IMR-90 (cell line): ENCODE results near the gene PROK2. TPM values are rescaled to one million over a fixed set of nuclear protein-coding genes. Genes with fewer than 3 reads are reported as not detected.

Experiments
- ATAC-seq: fragments of 200-7000 bp; cut with Tn5 transposase; 2 replicates; pipeline ENCODE4 v1.9.1; 2020; ENCODE audit warnings: low read depth, mild to moderate bottlenecking, moderate library complexity
- BruUV-seq: library from RNA; stranded (reverse); fragments of 400-500 nt; replicated peaks from 2 replicates; lab custom pipeline; 2021; lab: Mats Ljungman, UMichigan
- CTCF ChIA-PET: fragments of 300-600 bp; formaldehyde crosslinking; extraction: SDS; loops from one replicate; lab custom pipeline; 2021; ENCODE audit warnings: antibody characterized with exemption; lab: Yijun Ruan, JAX
- POLR2A ChIA-PET: fragments of 300-600 bp; sonication (Branson Sonifier 250); formaldehyde crosslinking; loops from one replicate; lab custom pipeline; 2022; ENCODE audit warnings: antibody characterized with exemption; ENCODE audit not compliant: unreplicated experiment; lab: Charles Lee
- DNase-seq: peaks from one replicate; pipeline ENCODE4 v3.0.0; 2013
- H2AFZ ChIP-seq: replicated peaks from 2 replicates; pipeline ENCODE3; 2013; ENCODE audit warnings: low read length, mild to moderate bottlenecking; ENCODE audit not compliant: poor library complexity
- H2AK5ac ChIP-seq: 2 replicates; pipeline ENCODE4 v1.6.1; 2013; ENCODE audit warnings: low read depth, low read length, inconsistent platforms
- H2AK9ac ChIP-seq: replicated peaks from 2 replicates; pipeline ENCODE3; 2013; ENCODE audit warnings: mild to moderate bottlenecking, low read depth, low read length, moderate library complexity; ENCODE audit not compliant: poor library complexity
- H2BK120ac ChIP-seq: 2 replicates; pipeline ENCODE4 v1.6.1; 2013; ENCODE audit warnings: low read depth, low read length, inconsistent platforms
- H2BK15ac ChIP-seq: 3 replicates; pipeline ENCODE4 v1.6.1; 2013; ENCODE audit warnings: low read depth, low read length, inconsistent platforms
- H2BK20ac ChIP-seq: 2 replicates; pipeline ENCODE4 v1.6.1; 2013; ENCODE audit warnings: low read depth, mild to moderate bottlenecking, inconsistent platforms, low read length, moderate library complexity
- H2BK5ac ChIP-seq: 2 replicates; pipeline ENCODE4 v1.6.1; 2013; ENCODE audit warnings: mild to moderate bottlenecking, low read depth, low read length, inconsistent platforms; ENCODE audit not compliant: poor library complexity, severe bottlenecking
- H3K14ac ChIP-seq: replicated peaks from 2 replicates; pipeline ENCODE4 v1.6.1; 2013; ENCODE audit warnings: low read depth, low read length, inconsistent platforms
- H3K18ac ChIP-seq: 2 replicates; pipeline ENCODE4 v1.6.1; 2013; ENCODE audit warnings: low read depth, low read length, control low read depth
- H3K23ac ChIP-seq: 2 replicates; pipeline ENCODE4 v1.6.1; 2013; ENCODE audit warnings: low read depth, low read length, inconsistent platforms
- H3K27ac ChIP-seq: 2 replicates; pipeline ENCODE4 v1.5.1; 2013; ENCODE audit warnings: mild to moderate bottlenecking, control low read depth, low read length; ENCODE audit not compliant: insufficient read depth
- H3K27me3 ChIP-seq: 2 replicates; pipeline ENCODE4 v1.6.1; 2013; ENCODE audit warnings: low read length; ENCODE audit not compliant: control insufficient read depth, insufficient read depth
- H3K36me3 ChIP-seq: 2 replicates; pipeline ENCODE4 v1.6.1; 2013; ENCODE audit warnings: low read length, mixed read lengths; ENCODE audit not compliant: control insufficient read depth, insufficient read depth
- H3K4ac ChIP-seq: 2 replicates; pipeline ENCODE4 v1.6.1; 2013; ENCODE audit warnings: low read depth, low read length, inconsistent platforms
- H3K4me1 ChIP-seq: 2 replicates; pipeline ENCODE4 v1.6.1; 2013; ENCODE audit warnings: low read length, mixed read lengths; ENCODE audit not compliant: control insufficient read depth, insufficient read depth
- H3K4me2 ChIP-seq: 2 replicates; pipeline ENCODE4 v1.6.1; 2013; ENCODE audit warnings: low read depth, mild to moderate bottlenecking, control low read depth, low read length, moderate library complexity
- H3K4me3 ChIP-seq: 2 replicates; pipeline ENCODE4 v1.5.1; 2013; ENCODE audit warnings: low read depth, mild to moderate bottlenecking, control low read depth, low read length, moderate library complexity; ENCODE audit not compliant: insufficient read depth
- H3K56ac ChIP-seq: 2 replicates; pipeline ENCODE4 v1.6.1; 2013; ENCODE audit warnings: low read length, inconsistent platforms; ENCODE audit not compliant: insufficient read depth; ENCODE audit errors: extremely low read depth
- H3K79me1 ChIP-seq, 2 experiments: 2 replicates each; pipeline ENCODE4 v1.6.1; 2013; ENCODE audit warnings: low read length in 2 of 2, inconsistent platforms in 1 of 2, low read depth in 1 of 2
- H3K9ac ChIP-seq: 2 replicates; pipeline ENCODE4 v1.6.1; 2013; ENCODE audit warnings: low read depth, low read length, control low read depth
- H3K9me1 ChIP-seq: 2 replicates; pipeline ENCODE4 v1.6.1; 2013; ENCODE audit warnings: low read length, inconsistent platforms; ENCODE audit not compliant: insufficient read depth
- H3K9me3 ChIP-seq: 2 replicates; pipeline ENCODE4 v1.6.1; 2013; ENCODE audit warnings: low read length; ENCODE audit not compliant: control insufficient read depth, insufficient read depth
- H4K20me1 ChIP-seq: 2 replicates; pipeline ENCODE4 v1.6.1; 2013; ENCODE audit warnings: low read length, inconsistent platforms; ENCODE audit not compliant: insufficient read depth
- H4K5ac ChIP-seq: 2 replicates; pipeline ENCODE4 v1.6.1; 2013; ENCODE audit warnings: mild to moderate bottlenecking, low read depth, low read length, control low read depth
- H4K8ac ChIP-seq, 2 experiments: 2 replicates each; pipeline ENCODE4 v1.6.1; 2013; ENCODE audit warnings: low read depth in 2 of 2, low read length in 2 of 2, control low read depth in 1 of 2, inconsistent platforms in 1 of 2
- H4K91ac ChIP-seq: 2 replicates; pipeline ENCODE4 v1.6.1; 2013; ENCODE audit warnings: low read depth, low read length, inconsistent platforms; ENCODE audit not compliant: insufficient read depth
- MXI1 ChIP-seq: IDR thresholded peaks from 2 replicates; pipeline ENCODE4 v1.6.1; 2012; ENCODE audit warnings: low read depth, mild to moderate bottlenecking, low read length, moderate library complexity, borderline replicate concordance
- NFE2L2 ChIP-seq: fragments of 150-350 bp; IDR thresholded peaks from 2 replicates; pipeline ENCODE4 v1.6.1; 2016; ENCODE audit warnings: low read depth, mild to moderate bottlenecking, low read length
- RAD21 ChIP-seq: IDR thresholded peaks from 2 replicates; pipeline ENCODE4 v1.6.1; 2012; ENCODE audit warnings: low read length, improper control_type of control experiment
- RFX5 ChIP-seq: IDR thresholded peaks from 2 replicates; pipeline ENCODE4 v1.8.0; 2012; ENCODE audit warnings: low read depth, mild to moderate bottlenecking, low read length, moderate library complexity
- WGBS, 2 experiments: methylation state at CpG; one replicate each; pipeline versions ENCODE4 v1.1.5 to v1.1.7; 2013; ENCODE audit warnings: missing lambda C conversion rate in 2 of 2; ENCODE audit not compliant: insufficient read length in 1 of 2; ENCODE audit errors: extremely low coverage in 2 of 2; 5-methylcytosine and 5-hydroxymethylcytosine counted together
- dilution Hi-C: fragments of 300-500 bp; cut with HindIII; formaldehyde crosslinking; loops from one replicate; pipeline ENCODE4 v1.14.3; 2018; ENCODE audit warnings: low sequenced_read_pairs; ENCODE audit not compliant: unreplicated experiment
- in situ Hi-C: fragments of 300-500 bp; cut with MboI; formaldehyde crosslinking; loops from 3 replicates; pipeline ENCODE4 v1.14.3; 2019; ENCODE audit warnings: low sequenced_read_pairs, inconsistent platforms, mixed read lengths
- intact Hi-C: fragments of 100-400 bp; cut with micrococcal nuclease; formaldehyde crosslinking; loops from 2 replicates; pipeline ENCODE4 v1.10.0; 2022
- polyA plus RNA-seq, 3 experiments: library from polyadenylated mRNA; depleted of rRNA; stranded (reverse); fragments of >200 nt; gene quantifications; 2 replicates each; pipeline ENCODE4 v1.2.3, GENCODE V29; 2012; ENCODE audit warnings: low replicate concordance in 1 of 3
- total RNA-seq: library from RNA; depleted of rRNA; stranded (reverse); fragments of >200 nt; gene quantifications from 2 replicates; pipeline ENCODE4 v1.2.3, GENCODE V29; 2012

PROK2 gene
- total and polyA plus RNA-seq, 2 of the 4 experiments (the other 2 are of a cell fraction): not detected

GRCh38 chr3:71817262-71817661 is 32.3 kb upstream of the PROK2 start:
- Histone ChIP-seq H3K79me1 (no peaks in the 10 kb centered on the region), H3K14ac (no peak overlapping the region), H2BK15ac (no peak overlapping the region), H3K4me2 (no peak overlapping the region), H4K8ac (no peak overlapping the region), H3K27me3 (peaks cover 3% of the 10 kb centered on the region; the same call in 1 of the 2 replicates), H3K56ac (no peak overlapping the region), H3K9ac (no peak overlapping the region), H2AK9ac (no peak overlapping the region), H2AFZ (no peak overlapping the region), H2BK20ac (no peak overlapping the region), H3K9me3 (no peaks in the 10 kb centered on the region), H2BK120ac (no peak overlapping the region), H3K27ac (no peak overlapping the region), H3K18ac (no peak overlapping the region), H3K9me1 (no peaks in the 10 kb centered on the region), H3K4me1 (no peaks in the 10 kb centered on the region), H2AK5ac (no peak overlapping the region), H2BK5ac (no peak overlapping the region), H3K4ac (no peak overlapping the region), H3K4me3 (no peak overlapping the region), H4K5ac (no peak overlapping the region), H3K36me3 (no peaks in the 10 kb centered on the region), H4K91ac (no peak overlapping the region), H3K23ac (no peak overlapping the region), H4K20me1 (no peaks in the 10 kb centered on the region)
- intact Hi-C loops (no loop called here), dilution Hi-C loops (no loop called here), in situ Hi-C loops (no loop called here)
- POLR2A ChIA-PET: no interaction called here
- CTCF ChIA-PET: no interaction called here
- DNase-seq (no peak), ATAC-seq (no peak)
- no TSS peak for BruUV-seq
- TF ChIP-seq NFE2L2 (no peak), RAD21 (no peak), RFX5 (no peak), MXI1 (no peak)
- WGBS, 2 experiments: no CpG with 5 or more reads among the region's 6 CpGs
